RWPE1 (cell line): ENCODE measurements around the gene ADAMTS7.
A peak's percentile ranks its signal among the peaks of the same experiment; 100 is the strongest.

Experiments
- CTCF ChIA-PET: fragments of 350-600 bp; sonication (Branson Sonifier 250); formaldehyde crosslinking; extraction: SDS; loops from one replicate; lab custom pipeline; 2021; lab: Yijun Ruan, JAX
- POLR2A ChIA-PET: fragments of 400-600 bp; formaldehyde crosslinking; extraction: SDS; loops from one replicate; lab custom pipeline; 2020; ENCODE audit warnings: antibody characterized with exemption; ENCODE audit not compliant: low non-redundant PET; lab: Yijun Ruan, JAX
- DNase-seq: peaks from one replicate; pipeline ENCODE4 v3.0.0; 2012; ENCODE audit warnings: low spot score
- H3K27ac ChIP-seq: fragments of 450-650 bp; 2 replicates; pipeline ENCODE4 v1.5.1; 2017
- TF ChIP-seq, protein P1 (sequence below): fragments of 450-650 bp; conservative IDR thresholded peaks from 2 replicates; pipeline ENCODE4 v1.5.1; 2017; ENCODE audit warnings: low read depth, mild to moderate bottlenecking

Gene ADAMTS7

GRCh38 chr15:78716651-78717050, 94.6 kb downstream of the ADAMTS7 start:
- TF ChIP-seq, protein P1, sequence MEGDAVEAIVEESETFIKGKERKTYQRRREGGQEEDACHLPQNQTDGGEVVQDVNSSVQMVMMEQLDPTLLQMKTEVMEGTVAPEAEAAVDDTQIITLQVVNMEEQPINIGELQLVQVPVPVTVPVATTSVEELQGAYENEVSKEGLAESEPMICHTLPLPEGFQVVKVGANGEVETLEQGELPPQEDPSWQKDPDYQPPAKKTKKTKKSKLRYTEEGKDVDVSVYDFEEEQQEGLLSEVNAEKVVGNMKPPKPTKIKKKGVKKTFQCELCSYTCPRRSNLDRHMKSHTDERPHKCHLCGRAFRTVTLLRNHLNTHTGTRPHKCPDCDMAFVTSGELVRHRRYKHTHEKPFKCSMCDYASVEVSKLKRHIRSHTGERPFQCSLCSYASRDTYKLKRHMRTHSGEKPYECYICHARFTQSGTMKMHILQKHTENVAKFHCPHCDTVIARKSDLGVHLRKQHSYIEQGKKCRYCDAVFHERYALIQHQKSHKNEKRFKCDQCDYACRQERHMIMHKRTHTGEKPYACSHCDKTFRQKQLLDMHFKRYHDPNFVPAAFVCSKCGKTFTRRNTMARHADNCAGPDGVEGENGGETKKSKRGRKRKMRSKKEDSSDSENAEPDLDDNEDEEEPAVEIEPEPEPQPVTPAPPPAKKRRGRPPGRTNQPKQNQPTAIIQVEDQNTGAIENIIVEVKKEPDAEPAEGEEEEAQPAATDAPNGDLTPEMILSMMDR, result no peak
- CTCF ChIA-PET, result interaction anchor here (0.6 kb wide), 1 partner anchor 91 kb away, joined by 3 read pairs; no protein-coding TSS in a partner anchor
- POLR2A ChIA-PET, result no interaction called here
- no peak overlapping the region for H3K27ac ChIP-seq
- DNase-seq, result no peak

DNA sequence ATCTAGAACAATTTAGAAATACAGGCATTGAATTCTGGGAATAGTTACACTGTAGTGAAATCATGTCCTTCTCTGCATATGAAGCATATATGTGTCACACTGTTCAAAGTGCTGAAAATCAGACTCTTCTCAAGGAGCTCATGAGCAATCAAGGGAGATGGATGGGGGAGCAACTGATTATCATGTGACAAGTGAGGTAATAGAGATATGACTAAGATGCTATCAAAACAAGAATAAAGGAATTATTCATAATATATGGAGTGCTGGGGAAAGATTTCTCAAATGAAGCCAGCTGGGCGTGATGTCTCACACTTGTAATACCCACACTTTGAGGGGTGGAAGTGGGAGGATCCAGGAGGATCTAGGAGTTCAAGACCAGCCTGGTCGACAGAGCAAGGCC, 95.3 kb downstream of the ADAMTS7 start:
- DNase-seq, result peak; percentile 59
- TF ChIP-seq, protein P1, result no peak
- CTCF ChIA-PET, result interaction anchor here (0.7 kb wide), 2 partner anchors 63 to 894 kb away, joined by 4 to 7 read pairs; no protein-coding TSS in a partner anchor
- POLR2A ChIA-PET, result no interaction called here
- no peak overlapping the region for H3K27ac ChIP-seq

- peak; percentile 31 for DNase-seq
- peak overlapping the region; percentile 78 for H3K27ac ChIP-seq
- TF ChIP-seq, protein P1, result no peak
- CTCF ChIA-PET, result interaction anchor here (0.6 to 0.7 kb wide), 3 partner anchors 62 to 893 kb away, joined by 4 to 7 read pairs (median 5); no protein-coding TSS in a partner anchor
- POLR2A ChIA-PET, result no interaction called here
Measured at GRCh38 chr15:78715434-78715833, 95.8 kb downstream of the ADAMTS7 start.

- ChIA-PET POLR2A (no interaction called here), CTCF (interaction anchor here (0.6 kb wide), 1 partner anchor 266 kb away, joined by 5 read pairs; no protein-coding TSS in a partner anchor)
- no peak for DNase-seq
- TF ChIP-seq, protein P1, result no peak
- H3K27ac ChIP-seq, result peak overlapping the region; percentile 78
Measured at GRCh38 chr15:78714890-78715289, 96.4 kb downstream of the ADAMTS7 start.

DNA sequence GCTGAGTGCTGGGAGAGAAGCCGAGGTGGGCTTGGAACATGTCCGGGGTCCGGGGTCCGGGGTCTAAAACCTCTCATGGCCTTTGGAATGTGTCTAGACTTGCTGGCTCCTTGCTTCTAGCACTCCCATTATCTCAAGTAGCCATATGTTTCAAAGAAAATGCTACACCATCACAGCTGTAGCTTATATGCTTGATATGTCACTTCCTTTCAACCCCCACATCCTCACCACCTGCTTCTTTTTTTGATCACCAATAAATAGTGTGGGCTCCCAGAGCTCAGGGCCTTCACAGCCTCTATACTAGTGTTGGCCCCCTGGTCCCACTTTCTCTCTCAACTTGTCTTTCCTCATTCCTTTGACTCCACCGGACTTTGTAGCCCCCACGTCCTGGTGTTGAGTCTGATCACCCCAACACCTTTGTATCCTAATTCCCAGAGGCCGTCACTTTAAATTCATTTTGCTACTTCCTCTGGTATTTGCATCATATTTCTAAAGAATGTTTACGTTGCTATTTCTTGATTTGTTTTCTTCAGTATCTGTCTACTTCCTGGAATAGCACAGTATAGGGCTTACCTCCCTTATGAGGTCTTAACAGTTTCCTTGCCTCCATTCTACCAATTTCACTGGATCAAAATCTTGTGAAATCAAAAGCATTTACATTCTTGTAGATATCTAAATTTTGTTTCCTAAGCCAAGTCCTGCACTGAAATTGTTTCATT, 98.3 kb downstream of the ADAMTS7 start:
- DNase-seq, result no peak
- ChIA-PET CTCF (interaction anchor here (0.6 kb wide), 1 partner anchor 150 kb away, joined by 4 read pairs; no protein-coding TSS in a partner anchor), POLR2A (no interaction called here)
- TF ChIP-seq, protein P1, result no peak
- no peak overlapping the region for H3K27ac ChIP-seq

GRCh38 chr15:78711638-78712037, 99.6 kb downstream of the ADAMTS7 start:
- no peak overlapping the region for H3K27ac ChIP-seq
- CTCF ChIA-PET, result no interaction called here
- POLR2A ChIA-PET, result no interaction called here
- no peak for DNase-seq
- TF ChIP-seq, protein P1, result no peak
